H1 (cell line): ENCODE data around the gene FBXO17. TPM values are rescaled to one million over a fixed set of nuclear protein-coding genes. Genes with fewer than 3 reads are reported as not detected.

ENCODE experiments used
- HDAC6 ChIP-seq: IDR thresholded peaks from one replicate; pipeline ENCODE4 v1.7.1; 2012; ENCODE audit warnings: low read depth, mild to moderate bottlenecking, inconsistent platforms, low read length, moderate library complexity
- polyA plus RNA-seq, 7 experiments: library from polyadenylated mRNA; depleted of rRNA in 3 of 7; stranded (reverse) in 5 of 7; unstranded in 2 of 7; fragments of >200 nt in 5 of 7; fragments of 200-250 nt in 2 of 7; gene quantifications; 1 replicate in 5 of 7; 2 replicates in 1 of 7; 4 replicates in 1 of 7; pipeline versions ENCODE4 v1.2.1 to v1.2.3, GENCODE V29; 2011 to 2013; ENCODE audit warnings: missing spikeins in 2 of 7, mixed read lengths in 2 of 7
- total RNA-seq: library from RNA; stranded (reverse); fragmentation: NEBNext Ultra II Directional; extraction: Animal tissue kit (Norgen Biotek cat#: 25700); gene quantifications from 2 replicates; pipeline ENCODE4 v1.2.1, GENCODE V29; 2021

Gene FBXO17
- total and polyA plus RNA-seq, 2 of the 8 experiments (the other 6 are each of a cell fraction or from before 2014, with no cell fraction given), result 11.7 to 15.3 TPM

DNA sequence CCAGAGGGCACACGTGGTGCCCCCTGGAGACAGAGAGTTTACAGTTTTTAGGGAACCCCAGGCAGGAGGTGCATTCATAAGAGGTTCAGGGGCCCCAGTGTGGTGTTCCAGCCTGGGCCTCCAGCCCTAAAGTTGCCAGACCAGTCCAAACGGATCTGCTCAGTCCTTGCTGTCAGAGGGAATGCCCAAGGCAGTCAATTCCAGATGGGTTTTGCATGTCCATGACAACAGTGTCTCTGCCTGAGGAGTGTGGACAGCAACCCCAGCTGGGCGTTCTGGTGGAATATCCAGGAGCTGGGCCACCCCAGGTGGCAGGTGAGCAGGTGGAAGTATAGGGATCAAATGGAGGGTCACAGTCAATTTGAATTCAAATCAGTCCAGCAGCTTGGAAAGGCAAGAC is 31.6 kb upstream of the FBXO17 start (continued):
- no peak for TF ChIP-seq HDAC6
